ENCODE measurements around the gene ATP1B3.

- TF ChIP-seq, protein P1, sequence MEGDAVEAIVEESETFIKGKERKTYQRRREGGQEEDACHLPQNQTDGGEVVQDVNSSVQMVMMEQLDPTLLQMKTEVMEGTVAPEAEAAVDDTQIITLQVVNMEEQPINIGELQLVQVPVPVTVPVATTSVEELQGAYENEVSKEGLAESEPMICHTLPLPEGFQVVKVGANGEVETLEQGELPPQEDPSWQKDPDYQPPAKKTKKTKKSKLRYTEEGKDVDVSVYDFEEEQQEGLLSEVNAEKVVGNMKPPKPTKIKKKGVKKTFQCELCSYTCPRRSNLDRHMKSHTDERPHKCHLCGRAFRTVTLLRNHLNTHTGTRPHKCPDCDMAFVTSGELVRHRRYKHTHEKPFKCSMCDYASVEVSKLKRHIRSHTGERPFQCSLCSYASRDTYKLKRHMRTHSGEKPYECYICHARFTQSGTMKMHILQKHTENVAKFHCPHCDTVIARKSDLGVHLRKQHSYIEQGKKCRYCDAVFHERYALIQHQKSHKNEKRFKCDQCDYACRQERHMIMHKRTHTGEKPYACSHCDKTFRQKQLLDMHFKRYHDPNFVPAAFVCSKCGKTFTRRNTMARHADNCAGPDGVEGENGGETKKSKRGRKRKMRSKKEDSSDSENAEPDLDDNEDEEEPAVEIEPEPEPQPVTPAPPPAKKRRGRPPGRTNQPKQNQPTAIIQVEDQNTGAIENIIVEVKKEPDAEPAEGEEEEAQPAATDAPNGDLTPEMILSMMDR (IDR thresholded peaks at IDR 0.05; ENCODE audit: low read length): no peak
- TF ChIP-seq EZH2 (optimal IDR thresholded peaks at IDR 0.05; ENCODE audit: low read depth, low read length) (no peak), EZH2phosphoT487 (IDR thresholded peaks at IDR 0.05; ENCODE audit: low read length) (no peak)
These were observed 613 bp downstream of the ATP1B3 start for GRCh38 chr3:141876891-141877621.
